Pancreas (tissue), 10 donors: ENCODE results near the gene ZNF41. TPM values are rescaled to one million over a fixed set of nuclear protein-coding genes. Genes with fewer than 3 reads are reported as not detected.

Source experiments
- ATAC-seq, 4 donors: fragments of 200-7000 bp; cut with Tn5 transposase; one replicate each; pipeline versions ENCODE4 v1.8.0 to v1.9.1; 2020; ENCODE audit warnings: mild to moderate bottlenecking in 4 of 4, moderate library complexity in 4 of 4
- DNase-seq, 6 donors: peaks; one replicate each; pipeline ENCODE4 v3.0.0-alpha.2; 2020
- FAIRE-seq: peaks from 2 replicates; lab custom pipeline; 2012; peaks lifted over from hg19 to GRCh38; lab: Jason Lieb, UNC
- H3K27ac ChIP-seq, 4 donors: fragments of 200-600 bp; sonication (generic); 1 replicate in 3 of 4; 2 replicates in 1 of 4; pipeline versions ENCODE4 v1.5.0 to v1.8.0; 2020
- H3K27me3 ChIP-seq, 4 donors: fragments of 200-600 bp; one replicate each; pipeline ENCODE4 v1.8.0; 2021
- H3K36me3 ChIP-seq, 3 donors: fragments of 200-600 bp; sonication (generic) in 1 of 3; one replicate each; pipeline versions ENCODE4 v1.5.0 to v1.8.0; 2020 to 2021
- H3K4me1 ChIP-seq, 3 donors: fragments of 200-600 bp; one replicate each; pipeline ENCODE4 v1.8.0; 2021
- H3K4me3 ChIP-seq, 4 donors: fragments of 200-600 bp; sonication (generic) in 2 of 4; one replicate each; pipeline versions ENCODE4 v1.5.0 to v1.8.0; 2020 to 2021
- H3K9me3 ChIP-seq, 4 donors: fragments of 200-600 bp; one replicate each; pipeline ENCODE4 v1.8.0; 2021
- CTCF ChIP-seq, 4 donors: fragments of 200-600 bp; sonication (generic) in 3 of 4; IDR thresholded peaks; one replicate each; pipeline versions ENCODE4 v1.5.0 to v1.8.0; 2021; ENCODE audit warnings: antibody characterized with exemption in 4 of 4
- WGBS, 2 donors: extraction: QIAGEN DNeasy Blood & Tissue Kit; methylation state at CpG; one replicate each; pipeline ENCODE4 v1.1.7; 2013; 5-methylcytosine and 5-hydroxymethylcytosine counted together
- intact Hi-C, 3 donors: fragments of 100-400 bp; cut with DNase I; formaldehyde crosslinking; loops; one replicate each; pipeline versions ENCODE4 v1.11.1 to v1.14.2; 2022
- polyA plus RNA-seq, 2 donors: library from polyadenylated mRNA; stranded (reverse); fragments of 200-250 nt; gene quantifications; one replicate each; pipeline ENCODE4 v1.2.3, GENCODE V29; 2013
- total RNA-seq, 6 donors: library from RNA; stranded (reverse); fragmentation: NEBNext Ultra II Directional in 4 of 6; extraction: Animal tissue kit (Norgen Biotek cat#: 25700) in 4 of 6; gene quantifications; one replicate each; pipeline versions ENCODE4 v1.2.1 to v1.2.4, GENCODE V29; 2021 to 2023
- donor health status: healthy with polysubstance abuse.
- donor health status: DM: no; HTN: no; CAD: no; lungs with moderate emphysema.
- donor health status: DM: no; HTN: no; CAD: no.
- donor health status: control.
- donor health status: control.
- donor health status: Bipolar disorder and iron deficiency.
- donor health status: DM: yes; HTN: yes; CAD: no.
- donor health status: DM: no; HTN: no; CAD: no.
- donor health status: DM: no; HTN: no; CAD: no.
- donor health status: DM: yes; HTN: yes; CAD: no.

The ZNF41 gene
- total and polyA plus RNA-seq, 8 donors = 1.8 to 6.7 (median 3.4) TPM

GRCh38 chrX:47489507-47490275 lies 6.7 kb upstream of the ZNF41 start:
- ATAC-seq = no peak
- intact Hi-C loops = no loop called here
- H3K36me3 ChIP-seq = no peaks in the 10 kb centered on the region
- DNase-seq = no peak
- no peak for TF ChIP-seq CTCF (IDR thresholded peaks at IDR 0.05)
- 80 to 96% methylated on average over 6 of the region's 6 CpGs for WGBS, 2 donors
- H3K27me3 ChIP-seq = no peaks in the 10 kb centered on the region
- no peak overlapping the region for H3K4me3 ChIP-seq
- H3K4me1 ChIP-seq = no peaks in the 10 kb centered on the region
- H3K27ac ChIP-seq = no peak overlapping the region
- FAIRE-seq = no peak
- H3K9me3 ChIP-seq = no peaks in the 10 kb centered on the region

GRCh38 chrX:47484885-47485284 lies 1.9 kb upstream of the ZNF41 start:
- DNase-seq (no peak), FAIRE-seq (peak; percentile 87), ATAC-seq (no peak)
- H3K36me3 ChIP-seq = no peaks in the 10 kb centered on the region
- no peaks in the 10 kb centered on the region for H3K4me1 ChIP-seq
- no peak overlapping the region for H3K4me3 ChIP-seq
- no peaks in the 10 kb centered on the region for H3K27me3 ChIP-seq
- intact Hi-C loops = no loop called here
- 67 to 74% methylated on average over 2 of the region's 2 CpGs for WGBS, 2 donors
- H3K9me3 ChIP-seq = no peaks in the 10 kb centered on the region
- no peak for TF ChIP-seq CTCF (IDR thresholded peaks at IDR 0.05)
- no peak overlapping the region for H3K27ac ChIP-seq

- no peaks in the 10 kb centered on the region for H3K36me3 ChIP-seq
- H3K27ac ChIP-seq = peak overlapping the region; percentile 83 to 92 (median 92)
- no peaks in the 10 kb centered on the region for H3K27me3 ChIP-seq
- WGBS, 2 donors = 1 to 29% methylated on average over 24 of the region's 24 CpGs
- DNase-seq (peak in 3 of 6 donors; percentile 10 to 27 (median 25)), FAIRE-seq (no peak), ATAC-seq (peak in 3 of 4 donors; percentile 9 to 16 (median 11))
- intact Hi-C loops = no loop called here
- no peaks in the 10 kb centered on the region for H3K9me3 ChIP-seq
- no peaks in the 10 kb centered on the region for H3K4me1 ChIP-seq
- H3K4me3 ChIP-seq = peak overlapping the region; percentile 44 to 72 (median 56)
- no peak for TF ChIP-seq CTCF (IDR thresholded peaks at IDR 0.05)
These were observed 565 bp upstream of the ZNF41 start for GRCh38 chrX:47483306-47484268.

- intact Hi-C loops = no loop called here
These were observed 934 bp downstream of the ZNF41 start for GRCh38 chrX:47482065-47482511.

More at GRCh38 chrX:47482065-47482511, 934 bp downstream of the ZNF41 start:
- 12 to 45% methylated on average over 8 of the region's 8 CpGs for WGBS, 2 donors
- TF ChIP-seq CTCF (IDR thresholded peaks at IDR 0.05) = no peak
- Histone ChIP-seq H3K9me3 (no peaks in the 10 kb centered on the region), H3K4me3 (peak overlapping the region; percentile 44 to 72 (median 56)), H3K4me1 (no peaks in the 10 kb centered on the region), H3K27me3 (no peaks in the 10 kb centered on the region), H3K36me3 (no peaks in the 10 kb centered on the region), H3K27ac (peak overlapping the region in 3 of 4 donors; percentile 83 to 92 (median 92))
- no peak for ATAC-seq
- FAIRE-seq = no peak
- DNase-seq = no peak
